Mesenchymal stem cell (in vitro differentiated cells and primary cell): ENCODE data around the gene APLNR.
A peak's percentile ranks its signal among the peaks of the same experiment; 100 is the strongest.

Experiments
- DNase-seq: peaks from one replicate; pipeline ENCODE4 v3.0.0-alpha.2; 2013
- H2AFZ ChIP-seq: one replicate; pipeline ENCODE4 v1.6.1; 2013; ENCODE audit warnings: low read depth, mild to moderate bottlenecking, control low read depth, inconsistent platforms, low read length, moderate library complexity
- H2AK5ac ChIP-seq: 2 replicates; pipeline ENCODE4 v1.6.1; 2013; ENCODE audit warnings: low read length, moderate library complexity, mild to moderate bottlenecking, inconsistent platforms; ENCODE audit not compliant: severe bottlenecking
- H2BK120ac ChIP-seq: one replicate; pipeline ENCODE4 v1.6.1; 2013; ENCODE audit warnings: low read depth, mild to moderate bottlenecking, inconsistent platforms, low read length, moderate library complexity
- H2BK12ac ChIP-seq, 2 experiments: one replicate each; pipeline ENCODE4 v1.6.1; 2013; ENCODE audit warnings: inconsistent platforms in 2 of 2, low read length in 2 of 2, mild to moderate bottlenecking in 2 of 2, moderate library complexity in 2 of 2, control low read depth in 1 of 2
- H2BK15ac ChIP-seq: one replicate; pipeline ENCODE4 v1.6.1; 2013; ENCODE audit warnings: mild to moderate bottlenecking, low read depth, inconsistent platforms; ENCODE audit not compliant: poor library complexity, severe bottlenecking
- H2BK5ac ChIP-seq: 2 replicates; pipeline ENCODE4 v1.6.1; 2013; ENCODE audit warnings: low read depth, mild to moderate bottlenecking, low read length, control low read depth, inconsistent platforms; ENCODE audit not compliant: poor library complexity, severe bottlenecking
- H3K14ac ChIP-seq, 2 experiments: one replicate each; pipeline ENCODE4 v1.6.1; 2013; ENCODE audit warnings: inconsistent platforms in 2 of 2, low read length in 2 of 2, control low read depth in 1 of 2, mild to moderate bottlenecking in 1 of 2, moderate library complexity in 1 of 2
- H3K18ac ChIP-seq, 2 experiments: one replicate each; pipeline ENCODE4 v1.6.1; 2013; ENCODE audit warnings: inconsistent platforms in 2 of 2, low read length in 2 of 2, control low read depth in 1 of 2, low read depth in 1 of 2, mild to moderate bottlenecking in 1 of 2
- H3K23ac ChIP-seq, 2 experiments: one replicate each; pipeline ENCODE4 v1.6.1; 2013; ENCODE audit warnings: inconsistent platforms in 2 of 2, low read length in 2 of 2, mild to moderate bottlenecking in 2 of 2, moderate library complexity in 2 of 2, control low read depth in 1 of 2
- H3K27ac ChIP-seq: 2 replicates; pipeline ENCODE4 v1.5.1; 2013; ENCODE audit warnings: mild to moderate bottlenecking, moderate library complexity, low read length, control low read depth, inconsistent platforms; ENCODE audit not compliant: poor library complexity, severe bottlenecking
- H3K27me3 ChIP-seq, 2 experiments: 2 replicates each; pipeline versions ENCODE4 v1.6.1 to v1.7.0; 2013; ENCODE audit warnings: low read length in 2 of 2, mild to moderate bottlenecking in 2 of 2, moderate library complexity in 2 of 2, control low read depth in 1 of 2, inconsistent platforms in 1 of 2; ENCODE audit not compliant: control insufficient read depth in 1 of 2, insufficient read depth in 1 of 2
- H3K36me3 ChIP-seq, 2 experiments: 2 replicates each; pipeline versions ENCODE4 v1.6.1 to v1.7.0; 2013; ENCODE audit warnings: low read length in 2 of 2, control low read depth in 1 of 2, inconsistent platforms in 1 of 2, low read depth in 1 of 2, mild to moderate bottlenecking in 1 of 2; ENCODE audit not compliant: insufficient read depth in 2 of 2, control insufficient read depth in 1 of 2
- H3K4ac ChIP-seq, 2 experiments: one replicate each; pipeline ENCODE4 v1.6.1; 2013; ENCODE audit warnings: inconsistent platforms in 2 of 2, low read length in 2 of 2, mild to moderate bottlenecking in 2 of 2, moderate library complexity in 2 of 2, control low read depth in 1 of 2, low read depth in 1 of 2
- H3K4me1 ChIP-seq: 2 replicates; pipeline ENCODE4 v1.6.1; 2013; ENCODE audit warnings: low read depth, low read length, control low read depth; ENCODE audit not compliant: control insufficient read depth, insufficient read depth
- H3K4me2 ChIP-seq: 2 replicates; pipeline ENCODE4 v1.6.1; 2013; ENCODE audit warnings: low read length, mild to moderate bottlenecking, inconsistent platforms; ENCODE audit not compliant: poor library complexity, severe bottlenecking
- H3K4me3 ChIP-seq, 2 experiments: 2 replicates each; pipeline versions ENCODE4 v1.5.1 to v1.7.0; 2013; ENCODE audit warnings: low read length in 2 of 2, mild to moderate bottlenecking in 2 of 2, control low read depth in 1 of 2, low read depth in 1 of 2; ENCODE audit not compliant: insufficient read depth in 1 of 2
- H3K79me1 ChIP-seq: replicated peaks from 2 replicates; pipeline ENCODE4 v1.6.1; 2013; ENCODE audit warnings: mild to moderate bottlenecking, control low read depth, low read length, inconsistent platforms; ENCODE audit not compliant: poor library complexity, severe bottlenecking
- H3K9ac ChIP-seq: 2 replicates; pipeline ENCODE4 v1.7.0; 2013; ENCODE audit warnings: mild to moderate bottlenecking, low read length, moderate library complexity
- H3K9me3 ChIP-seq: 2 replicates; pipeline ENCODE4 v1.7.0; 2013; ENCODE audit warnings: mild to moderate bottlenecking, low read length; ENCODE audit not compliant: control insufficient read depth
- H4K8ac ChIP-seq: one replicate; pipeline ENCODE4 v1.6.1; 2013; ENCODE audit warnings: inconsistent platforms, mild to moderate bottlenecking, low read length, moderate library complexity
- H4K91ac ChIP-seq: one replicate; pipeline ENCODE4 v1.6.1; 2013; ENCODE audit warnings: mild to moderate bottlenecking, low read length, inconsistent platforms
- WGBS: methylation state at CpG from one replicate; pipeline ENCODE4 v1.1.7; 2013; ENCODE audit warnings: mixed read lengths; 5-methylcytosine and 5-hydroxymethylcytosine counted together

Gene APLNR

GRCh38 chr11:57224128-57224527 is 12.9 kb downstream of the APLNR start:
- Histone ChIP-seq H3K9me3 (no peaks in the 10 kb centered on the region), H2BK15ac (no peak overlapping the region), H2BK12ac (no peak overlapping the region), H3K4me3 (no peak overlapping the region), H3K27me3 (peaks cover 13 to 40% of the 10 kb centered on the region in 2 experiments), H3K23ac (no peak overlapping the region), H4K91ac (no peak overlapping the region), H2BK120ac (no peak overlapping the region), H4K8ac (no peak overlapping the region), H3K18ac (no peak overlapping the region), H2AK5ac (no peak overlapping the region), H3K27ac (no peak overlapping the region), H3K4me1 (peaks cover 1% of the 10 kb centered on the region), H3K4ac (no peak overlapping the region), H3K79me1 (no peaks in the 10 kb centered on the region), H3K36me3 (no peaks in the 10 kb centered on the region), H2AFZ (no peak overlapping the region), H3K4me2 (no peak overlapping the region), H3K14ac (no peak overlapping the region), H2BK5ac (no peak overlapping the region), H3K9ac (no peak overlapping the region)
- 96% methylated on average over 2 of the region's 2 CpGs for WGBS
- DNase-seq, result no peak

GRCh38 chr11:57223601-57224000 is 13.4 kb downstream of the APLNR start:
- Histone ChIP-seq H3K79me1 (no peaks in the 10 kb centered on the region), H3K14ac (no peak overlapping the region), H2BK5ac (no peak overlapping the region), H4K8ac (no peak overlapping the region), H3K23ac (no peak overlapping the region), H3K9me3 (no peaks in the 10 kb centered on the region), H3K4me2 (no peak overlapping the region), H4K91ac (no peak overlapping the region), H3K9ac (no peak overlapping the region), H2BK12ac (no peak overlapping the region), H2AK5ac (no peak overlapping the region), H3K27ac (no peak overlapping the region), H3K18ac (no peak overlapping the region), H3K36me3 (no peaks in the 10 kb centered on the region), H2AFZ (no peak overlapping the region), H3K4me1 (peaks cover 1% of the 10 kb centered on the region), H2BK15ac (no peak overlapping the region), H2BK120ac (no peak overlapping the region), H3K4me3 (no peak overlapping the region), H3K27me3 (peaks cover 8 to 35% of the 10 kb centered on the region in 2 experiments), H3K4ac (no peak overlapping the region)
- 82% methylated on average over 3 of the region's 3 CpGs for WGBS
- no peak for DNase-seq

- H3K23ac ChIP-seq, result no peak overlapping the region
- no peak overlapping the region for H3K18ac ChIP-seq
- no peak overlapping the region for H2BK120ac ChIP-seq
- H2AFZ ChIP-seq, result no peak overlapping the region
- no peak overlapping the region for H2AK5ac ChIP-seq
- no peak overlapping the region for H2BK12ac ChIP-seq
- no peak overlapping the region for H3K27ac ChIP-seq
- no peak overlapping the region for H3K4me3 ChIP-seq
- no peak overlapping the region for H3K4me2 ChIP-seq
- no peak overlapping the region for H3K4ac ChIP-seq
- no peaks in the 10 kb centered on the region for H3K79me1 ChIP-seq
- no peak overlapping the region for H3K14ac ChIP-seq
- no peak overlapping the region for H3K9ac ChIP-seq
- H2BK15ac ChIP-seq, result no peak overlapping the region
- H4K91ac ChIP-seq, result no peak overlapping the region
- no peak for DNase-seq
- H3K9me3 ChIP-seq, result no peaks in the 10 kb centered on the region
- no peaks in the 10 kb centered on the region for H3K36me3 ChIP-seq
- no peak overlapping the region for H4K8ac ChIP-seq
- 18% methylated on average over 1 of the region's 1 CpG for WGBS
- peaks cover 0 to 25% of the 10 kb centered on the region in 2 experiments for H3K27me3 ChIP-seq
- peaks cover 1% of the 10 kb centered on the region for H3K4me1 ChIP-seq
- H2BK5ac ChIP-seq, result no peak overlapping the region
These were observed 14.8 kb downstream of the APLNR start for GRCh38 chr11:57222239-57222638.

GRCh38 chr11:57219021-57219627 is 17.9 kb downstream of the APLNR start:
- Histone ChIP-seq H3K79me1 (no peaks in the 10 kb centered on the region), H3K27me3 (peaks cover 0 to 24% of the 10 kb centered on the region in 2 experiments), H2AFZ (no peak overlapping the region), H3K36me3 (no peaks in the 10 kb centered on the region), H4K8ac (no peak overlapping the region), H2BK15ac (no peak overlapping the region), H2BK120ac (no peak overlapping the region), H3K9ac (no peak overlapping the region), H3K4ac (no peak overlapping the region), H3K9me3 (no peaks in the 10 kb centered on the region), H3K4me1 (peaks cover 3% of the 10 kb centered on the region), H3K27ac (no peak overlapping the region), H2BK5ac (no peak overlapping the region), H3K18ac (peak overlapping the region in 1 of 2 experiments; percentile 54), H3K14ac (no peak overlapping the region), H4K91ac (no peak overlapping the region), H2AK5ac (no peak overlapping the region), H3K4me3 (no peak overlapping the region), H3K23ac (no peak overlapping the region), H2BK12ac (no peak overlapping the region), H3K4me2 (no peak overlapping the region)
- WGBS, result 61% methylated on average over 5 of the region's 6 CpGs
- no peak for DNase-seq
